Effector memory CD8-positive, alpha-beta T cell (primary cell): ENCODE measurements around the gene TENT5A.
"Not testable (repeated sequence)": the region's sequence is repeated elsewhere in the genome, so short reads cannot be mapped to it uniquely, and the experiment has no call there.

Experiments used
- ATAC-seq: fragments of 150-1000 bp; cut with Tn5 transposase; replicated peaks from 2 replicates; pipeline ENCODE4 v1.10.0; 2021; ENCODE audit warnings: mild to moderate bottlenecking, moderate library complexity
- DNase-seq, 3 experiments: peaks; one replicate each; pipeline ENCODE4 v3.0.0; 2021
- H3K27ac Mint-ChIP-seq, 2 donors: one replicate each; pipeline ENCODE4 v1.8.0; 2022; ENCODE audit warnings: mild to moderate bottlenecking in 2 of 2, mixed read lengths in 2 of 2, moderate library complexity in 2 of 2
- H3K27me3 Mint-ChIP-seq, 2 donors: one replicate each; pipeline ENCODE4 v1.8.0; 2022; ENCODE audit warnings: mixed read lengths in 2 of 2
- H3K36me3 Mint-ChIP-seq: one replicate; pipeline ENCODE4 v1.8.0; 2022; ENCODE audit warnings: mild to moderate bottlenecking, moderate library complexity, mixed read lengths; ENCODE audit not compliant: insufficient read depth
- H3K4me1 Mint-ChIP-seq, 2 donors: one replicate each; pipeline ENCODE4 v1.8.0; 2022; ENCODE audit warnings: low read depth in 2 of 2, mixed read lengths in 2 of 2
- H3K4me3 Mint-ChIP-seq, 2 donors: one replicate each; pipeline ENCODE4 v1.8.0; 2022; ENCODE audit warnings: mild to moderate bottlenecking in 2 of 2, mixed read lengths in 2 of 2, moderate library complexity in 2 of 2
- H3K9me3 Mint-ChIP-seq, 2 donors: one replicate each; pipeline ENCODE4 v1.8.0; 2022; ENCODE audit warnings: mixed read lengths in 2 of 2

The TENT5A gene

GRCh38 chr6:81786150-81786549, 33.7 kb upstream of the TENT5A start:
- Mint-ChIP-seq H3K27ac (no peak overlapping the region), H3K4me3 (no peak overlapping the region), H3K4me1 (peaks cover 0 to 3% of the 10 kb centered on the region in 2 donors), H3K36me3 (no peaks in the 10 kb centered on the region), H3K9me3 (no peaks in the 10 kb centered on the region), H3K27me3 (no peaks in the 10 kb centered on the region)
- no peak for ATAC-seq
- no peak for DNase-seq

- Mint-ChIP-seq H3K4me1 (peaks cover 0 to 3% of the 10 kb centered on the region in 2 donors), H3K4me3 (no peak overlapping the region), H3K36me3 (no peaks in the 10 kb centered on the region), H3K27ac (no peak overlapping the region), H3K27me3 (no peaks in the 10 kb centered on the region), H3K9me3 (no peaks in the 10 kb centered on the region)
- ATAC-seq (no peak), DNase-seq (no peak)
Observed at GRCh38 chr6:81785377-81785776, 32.9 kb upstream of the TENT5A start.

- Mint-ChIP-seq H3K27me3 (no peaks in the 10 kb centered on the region), H3K9me3 (no peaks in the 10 kb centered on the region), H3K4me1 (peaks cover 0 to 3% of the 10 kb centered on the region in 2 donors), H3K36me3 (no peaks in the 10 kb centered on the region), H3K27ac (no peak overlapping the region), H3K4me3 (no peak overlapping the region)
- ATAC-seq: no peak
- DNase-seq: no peak
Observed at GRCh38 chr6:81783893-81784292, 31.4 kb upstream of the TENT5A start.

GRCh38 chr6:81781624-81782023, 29.1 kb upstream of the TENT5A start:
- no peak for DNase-seq
- Mint-ChIP-seq H3K9me3 (no peaks in the 10 kb centered on the region), H3K27ac (no peak overlapping the region), H3K36me3 (no peaks in the 10 kb centered on the region), H3K4me1 (no peaks in the 10 kb centered on the region), H3K27me3 (peaks cover 0 to 7% of the 10 kb centered on the region in 2 donors), H3K4me3 (no peak overlapping the region)
- ATAC-seq: no peak

GRCh38 chr6:81777586-81778268, 25.2 kb upstream of the TENT5A start:
- Mint-ChIP-seq H3K4me1 (no peaks in the 10 kb centered on the region), H3K27me3 (peaks cover 0 to 7% of the 10 kb centered on the region in 2 donors), H3K9me3 (peaks cover 0 to 2% of the 10 kb centered on the region in 2 donors), H3K36me3 (no peaks in the 10 kb centered on the region), H3K4me3 (no peak overlapping the region), H3K27ac (no peak overlapping the region)
- DNase-seq (no peak), ATAC-seq (no peak)

GRCh38 chr6:81776219-81776618, 23.7 kb upstream of the TENT5A start:
- H3K9me3 Mint-ChIP-seq, ATAC-seq, H3K4me3 Mint-ChIP-seq, H3K4me1 Mint-ChIP-seq, H3K27me3 Mint-ChIP-seq, H3K27ac Mint-ChIP-seq, H3K36me3 Mint-ChIP-seq, DNase-seq: not testable (repeated sequence)

- no peak overlapping the region for H3K4me3 Mint-ChIP-seq
- no peak overlapping the region for H3K27ac Mint-ChIP-seq
- peaks cover 0 to 2% of the 10 kb centered on the region in 2 donors for H3K9me3 Mint-ChIP-seq
- H3K36me3 Mint-ChIP-seq: no peaks in the 10 kb centered on the region
- peaks cover 0 to 7% of the 10 kb centered on the region in 2 donors for H3K27me3 Mint-ChIP-seq
- H3K4me1 Mint-ChIP-seq: no peaks in the 10 kb centered on the region
- DNase-seq: no peak
- no peak for ATAC-seq
Observed at GRCh38 chr6:81774542-81774941, 22.1 kb upstream of the TENT5A start.

- H3K4me3 Mint-ChIP-seq: no peak overlapping the region
Observed at GRCh38 chr6:81773887-81774286, 21.4 kb upstream of the TENT5A start.

GRCh38 chr6:81772741-81773140, 20.3 kb upstream of the TENT5A start:
- no peak overlapping the region for H3K27ac Mint-ChIP-seq
- peaks cover 0 to 7% of the 10 kb centered on the region in 2 donors for H3K27me3 Mint-ChIP-seq
- DNase-seq (no peak), ATAC-seq (no peak)
- H3K36me3 Mint-ChIP-seq: no peaks in the 10 kb centered on the region
- H3K9me3 Mint-ChIP-seq: peaks cover 0 to 2% of the 10 kb centered on the region in 2 donors
- no peaks in the 10 kb centered on the region for H3K4me1 Mint-ChIP-seq
- no peak overlapping the region for H3K4me3 Mint-ChIP-seq

More at GRCh38 chr6:81773887-81774286, 21.4 kb upstream of the TENT5A start:
- Mint-ChIP-seq H3K36me3 (no peaks in the 10 kb centered on the region), H3K9me3 (peaks cover 0 to 2% of the 10 kb centered on the region in 2 donors), H3K4me1 (no peaks in the 10 kb centered on the region), H3K27ac (no peak overlapping the region), H3K27me3 (peaks cover 0 to 7% of the 10 kb centered on the region in 2 donors)
- ATAC-seq: no peak
- DNase-seq: no peak

GRCh38 chr6:81771097-81771496, 18.6 kb upstream of the TENT5A start:
- H3K27ac Mint-ChIP-seq: no peak overlapping the region
- DNase-seq (no peak), ATAC-seq (no peak)
- no peaks in the 10 kb centered on the region for H3K4me1 Mint-ChIP-seq
- H3K9me3 Mint-ChIP-seq: no peaks in the 10 kb centered on the region
- H3K36me3 Mint-ChIP-seq: no peaks in the 10 kb centered on the region
- H3K4me3 Mint-ChIP-seq: no peak overlapping the region
- H3K27me3 Mint-ChIP-seq: no peaks in the 10 kb centered on the region

- Mint-ChIP-seq H3K4me1 (no peaks in the 10 kb centered on the region), H3K4me3 (no peak overlapping the region), H3K9me3 (no peaks in the 10 kb centered on the region), H3K27ac (no peak overlapping the region), H3K36me3 (no peaks in the 10 kb centered on the region), H3K27me3 (no peaks in the 10 kb centered on the region)
- ATAC-seq (no peak), DNase-seq (no peak)
Observed at GRCh38 chr6:81770381-81770780, 17.9 kb upstream of the TENT5A start.

GRCh38 chr6:81769824-81770223, 17.3 kb upstream of the TENT5A start:
- H3K4me1 Mint-ChIP-seq: no peaks in the 10 kb centered on the region
- no peaks in the 10 kb centered on the region for H3K9me3 Mint-ChIP-seq
- H3K4me3 Mint-ChIP-seq: no peak overlapping the region
- ATAC-seq (no peak), DNase-seq (no peak)
- no peaks in the 10 kb centered on the region for H3K36me3 Mint-ChIP-seq
- peaks cover 0 to 4% of the 10 kb centered on the region in 2 donors for H3K27me3 Mint-ChIP-seq
- H3K27ac Mint-ChIP-seq: no peak overlapping the region

- Mint-ChIP-seq H3K9me3 (no peaks in the 10 kb centered on the region), H3K27me3 (peaks cover 0 to 6% of the 10 kb centered on the region in 2 donors), H3K27ac (no peak overlapping the region), H3K4me3 (no peak overlapping the region), H3K36me3 (no peaks in the 10 kb centered on the region), H3K4me1 (no peaks in the 10 kb centered on the region)
- ATAC-seq (no peak), DNase-seq (no peak)
Observed at GRCh38 chr6:81768150-81768942, 15.9 kb upstream of the TENT5A start.
